ENCODE results near the gene MORF4L2.

Gene MORF4L2

GRCh38 chrX:103631145-103631544, 55.4 kb downstream of the MORF4L2 start:
- DNase-seq: no peak

GRCh38 chrX:103630171-103630511, 56.4 kb downstream of the MORF4L2 start:
- DNase-seq: no peak

- DNase-seq: peak; percentile 44
Observed at GRCh38 chrX:103629318-103630170, 57.0 kb downstream of the MORF4L2 start.

GRCh38 chrX:103628386-103629317, 57.8 kb downstream of the MORF4L2 start, which contains the start of gene TCEAL1:
Gene TCEAL1, plus strand, starts transcription at chrX:103628975. Its CDS starts 942 bp downstream, at chrX:103629917.
- DNase-seq: peak; percentile 55

GRCh38 chrX:103626855-103627254, 59.6 kb downstream of the MORF4L2 start:
- no peak for DNase-seq
